Adrenal gland (tissue), 5 donors: ENCODE measurements around the gene PPM1D.

Experiments
- CTCF ChIP-seq, 6 experiments: fragments of 450-650 bp in 4 of 6; fragments of 200-600 bp in 2 of 6; sonication (generic) in 1 of 6; IDR thresholded peaks; 1 replicate in 5 of 6; 2 replicates in 1 of 6; pipeline versions ENCODE4 v1.5.1 to v1.8.0; 2016 to 2021; ENCODE audit warnings: antibody characterized with exemption in 6 of 6, mild to moderate bottlenecking in 2 of 6, moderate library complexity in 1 of 6
- POLR2A ChIP-seq, 2 donors: fragments of 450-650 bp; IDR thresholded peaks; one replicate each; pipeline ENCODE4 v1.6.1; 2017; ENCODE audit warnings: antibody characterized with exemption in 2 of 2, mild to moderate bottlenecking in 2 of 2, moderate library complexity in 1 of 2
- donor health status: DM: no; HTN: no; CAD: no.

GRCh38 chr17:60641810-60642220, 41.8 kb downstream of the PPM1D start:
- TF ChIP-seq POLR2A (IDR thresholded peaks at IDR 0.05): no peak
- TF ChIP-seq CTCF (IDR thresholded peaks at IDR 0.05): peak in 5 of 6 experiments; percentile 26 to 57 (median 49)
